ENCODE results near the gene SNAPC2. TPM values are rescaled to one million over a fixed set of nuclear protein-coding genes. Genes with fewer than 3 reads are reported as not detected.

SNAPC2 gene
- total and polyA plus RNA-seq, 2 of the 13 experiments (the other 11 are each of a cell fraction or from before 2014, with no cell fraction given) = 10.2 to 12.7 TPM

DNA sequence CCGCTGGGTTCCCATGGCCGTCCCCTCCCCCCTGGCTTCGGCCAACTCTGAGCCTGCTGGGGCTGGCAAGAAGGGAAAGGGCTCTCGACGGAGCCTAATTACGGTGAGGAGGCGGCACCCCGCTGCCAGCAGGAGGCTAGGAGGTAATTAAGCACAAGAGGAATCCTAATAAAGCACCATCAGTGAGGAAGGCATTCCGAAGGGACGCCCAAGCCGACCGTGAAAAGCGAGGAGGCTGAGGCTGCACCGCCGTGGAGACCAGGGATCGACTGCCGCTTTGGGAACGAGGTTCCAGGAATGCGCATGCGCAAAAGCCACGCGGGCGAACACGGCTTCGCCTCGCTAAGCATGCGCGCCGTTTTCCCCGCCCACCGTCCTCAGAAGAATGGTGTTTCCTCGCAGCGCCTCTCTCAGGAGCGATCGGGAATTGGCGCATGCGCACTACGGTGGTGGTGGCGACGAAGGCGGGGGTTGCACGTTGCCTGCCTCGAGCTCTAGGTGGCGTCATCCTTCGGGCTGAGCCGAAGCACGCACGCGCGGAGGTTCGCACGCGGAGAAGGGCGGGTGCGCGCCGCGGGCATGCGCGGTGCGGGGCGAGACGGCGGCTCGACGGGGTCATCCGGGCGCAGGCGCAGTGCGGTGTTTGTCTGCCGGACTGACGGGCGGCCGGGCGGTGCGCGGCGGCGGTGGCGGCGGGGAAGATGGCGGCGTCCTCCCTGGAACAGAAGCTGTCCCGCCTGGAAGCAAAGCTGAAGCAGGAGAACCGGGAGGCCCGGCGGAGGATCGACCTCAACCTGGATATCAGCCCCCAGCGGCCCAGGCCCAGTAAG is 16.7 kb upstream of the SNAPC2 start, which contains the start of gene MAP2K7 (continued):
- TF ChIP-seq TMF1 (CRISPR knock-in tag; IDR thresholded peaks at IDR 0.05; ENCODE audit: low read depth) (peak; percentile 23), FOXO1 (CRISPR knock-in tag; IDR thresholded peaks at IDR 0.05) (peak; percentile 63; the same call in 1 of the 2 replicates), CHCHD3 (CRISPR knock-in tag; IDR thresholded peaks at IDR 0.05) (peak; percentile 92), RBM22 (optimal IDR thresholded peaks at IDR 0.05; ENCODE audit: low read length) (no peak), ZNF768 (CRISPR knock-in tag; IDR thresholded peaks at IDR 0.05) (peak; percentile 36; the same call in 1 of the 2 replicates), NR2C2 (CRISPR knock-in tag; IDR thresholded peaks at IDR 0.05; ENCODE audit: borderline replicate concordance) (peak; percentile 85), YY1 (IDR thresholded peaks at IDR 0.05; ENCODE audit: insufficient read depth, insufficient replicate concordance, low read depth, low read length) (peak; percentile 92), ZNF577 (CRISPR knock-in tag; IDR thresholded peaks at IDR 0.05; ENCODE audit: borderline replicate concordance, low read depth) (no peak), KDM5B (CRISPR knock-in tag; IDR thresholded peaks at IDR 0.05; ENCODE audit: borderline replicate concordance) (peak; percentile 84; the same call in 1 of the 2 replicates), ZNF510 (CRISPR knock-in tag; IDR thresholded peaks at IDR 0.05; ENCODE audit: low read depth) (peak; percentile 77; the same call in 1 of the 2 replicates), ASH2L (IDR thresholded peaks at IDR 0.05; ENCODE audit: insufficient read length, low read depth, low read length) (peak; percentile 63), PRMT3 (CRISPR knock-in tag; IDR thresholded peaks at IDR 0.05; ENCODE audit: borderline replicate concordance, low read depth) (peak; percentile 31; the same call in 1 of the 2 replicates), ZNF484 (CRISPR knock-in tag; IDR thresholded peaks at IDR 0.05; ENCODE audit: borderline replicate concordance, low read depth) (0 out of 2 replicates have a peak, but pooled peaks have one; percentile 58), NCOA2 (CRISPR knock-in tag; IDR thresholded peaks at IDR 0.05) (peak; percentile 61; the same call in 1 of the 2 replicates), ZNF350 (CRISPR knock-in tag; IDR thresholded peaks at IDR 0.05; ENCODE audit: borderline replicate concordance, low read depth) (peak; percentile 66; the same call in 1 of the 2 replicates), TBX2 (CRISPR knock-in tag; IDR thresholded peaks at IDR 0.05; ENCODE audit: borderline replicate concordance) (peak; percentile 67), KLF11 (CRISPR knock-in tag; IDR thresholded peaks at IDR 0.05) (no peak), U2AF1 (optimal IDR thresholded peaks at IDR 0.05; ENCODE audit: low read depth, low read length) (no peak)
- TF ChIP-seq, protein P1, sequence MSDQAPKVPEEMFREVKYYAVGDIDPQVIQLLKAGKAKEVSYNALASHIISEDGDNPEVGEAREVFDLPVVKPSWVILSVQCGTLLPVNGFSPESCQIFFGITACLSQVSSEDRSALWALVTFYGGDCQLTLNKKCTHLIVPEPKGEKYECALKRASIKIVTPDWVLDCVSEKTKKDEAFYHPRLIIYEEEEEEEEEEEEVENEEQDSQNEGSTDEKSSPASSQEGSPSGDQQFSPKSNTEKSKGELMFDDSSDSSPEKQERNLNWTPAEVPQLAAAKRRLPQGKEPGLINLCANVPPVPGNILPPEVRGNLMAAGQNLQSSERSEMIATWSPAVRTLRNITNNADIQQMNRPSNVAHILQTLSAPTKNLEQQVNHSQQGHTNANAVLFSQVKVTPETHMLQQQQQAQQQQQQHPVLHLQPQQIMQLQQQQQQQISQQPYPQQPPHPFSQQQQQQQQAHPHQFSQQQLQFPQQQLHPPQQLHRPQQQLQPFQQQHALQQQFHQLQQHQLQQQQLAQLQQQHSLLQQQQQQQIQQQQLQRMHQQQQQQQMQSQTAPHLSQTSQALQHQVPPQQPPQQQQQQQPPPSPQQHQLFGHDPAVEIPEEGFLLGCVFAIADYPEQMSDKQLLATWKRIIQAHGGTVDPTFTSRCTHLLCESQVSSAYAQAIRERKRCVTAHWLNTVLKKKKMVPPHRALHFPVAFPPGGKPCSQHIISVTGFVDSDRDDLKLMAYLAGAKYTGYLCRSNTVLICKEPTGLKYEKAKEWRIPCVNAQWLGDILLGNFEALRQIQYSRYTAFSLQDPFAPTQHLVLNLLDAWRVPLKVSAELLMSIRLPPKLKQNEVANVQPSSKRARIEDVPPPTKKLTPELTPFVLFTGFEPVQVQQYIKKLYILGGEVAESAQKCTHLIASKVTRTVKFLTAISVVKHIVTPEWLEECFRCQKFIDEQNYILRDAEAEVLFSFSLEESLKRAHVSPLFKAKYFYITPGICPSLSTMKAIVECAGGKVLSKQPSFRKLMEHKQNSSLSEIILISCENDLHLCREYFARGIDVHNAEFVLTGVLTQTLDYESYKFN (CRISPR knock-in tag; conservative IDR thresholded peaks at IDR 0.05) = peak; percentile 76
- TF ChIP-seq, protein P2, sequence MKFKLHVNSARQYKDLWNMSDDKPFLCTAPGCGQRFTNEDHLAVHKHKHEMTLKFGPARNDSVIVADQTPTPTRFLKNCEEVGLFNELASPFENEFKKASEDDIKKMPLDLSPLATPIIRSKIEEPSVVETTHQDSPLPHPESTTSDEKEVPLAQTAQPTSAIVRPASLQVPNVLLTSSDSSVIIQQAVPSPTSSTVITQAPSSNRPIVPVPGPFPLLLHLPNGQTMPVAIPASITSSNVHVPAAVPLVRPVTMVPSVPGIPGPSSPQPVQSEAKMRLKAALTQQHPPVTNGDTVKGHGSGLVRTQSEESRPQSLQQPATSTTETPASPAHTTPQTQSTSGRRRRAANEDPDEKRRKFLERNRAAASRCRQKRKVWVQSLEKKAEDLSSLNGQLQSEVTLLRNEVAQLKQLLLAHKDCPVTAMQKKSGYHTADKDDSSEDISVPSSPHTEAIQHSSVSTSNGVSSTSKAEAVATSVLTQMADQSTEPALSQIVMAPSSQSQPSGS (CRISPR knock-in tag; IDR thresholded peaks at IDR 0.05) = peak; percentile 84
- TF ChIP-seq, protein P3, sequence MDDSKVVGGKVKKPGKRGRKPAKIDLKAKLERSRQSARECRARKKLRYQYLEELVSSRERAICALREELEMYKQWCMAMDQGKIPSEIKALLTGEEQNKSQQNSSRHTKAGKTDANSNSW (CRISPR knock-in tag; IDR thresholded peaks at IDR 0.05; ENCODE audit: borderline replicate concordance) = peak; percentile 29; the same call in 1 of the 2 replicates
- TF ChIP-seq, protein P4, sequence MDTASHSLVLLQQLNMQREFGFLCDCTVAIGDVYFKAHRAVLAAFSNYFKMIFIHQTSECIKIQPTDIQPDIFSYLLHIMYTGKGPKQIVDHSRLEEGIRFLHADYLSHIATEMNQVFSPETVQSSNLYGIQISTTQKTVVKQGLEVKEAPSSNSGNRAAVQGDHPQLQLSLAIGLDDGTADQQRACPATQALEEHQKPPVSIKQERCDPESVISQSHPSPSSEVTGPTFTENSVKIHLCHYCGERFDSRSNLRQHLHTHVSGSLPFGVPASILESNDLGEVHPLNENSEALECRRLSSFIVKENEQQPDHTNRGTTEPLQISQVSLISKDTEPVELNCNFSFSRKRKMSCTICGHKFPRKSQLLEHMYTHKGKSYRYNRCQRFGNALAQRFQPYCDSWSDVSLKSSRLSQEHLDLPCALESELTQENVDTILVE (CRISPR knock-in tag; IDR thresholded peaks at IDR 0.05) = peak; percentile 49; the same call in 1 of the 2 replicates
